Measurements from ENCODE around the gene TRAPPC2L. TPM values are rescaled to one million over a fixed set of nuclear protein-coding genes. Genes with fewer than 3 reads are reported as not detected.
"Not testable (repeated sequence)": the region's sequence is repeated elsewhere in the genome, so short reads cannot be mapped to it uniquely, and the experiment has no call there.

The TRAPPC2L gene
- total RNA-seq, 2 donors from 2014 or later, result 32.0 to 35.2 TPM

DNA sequence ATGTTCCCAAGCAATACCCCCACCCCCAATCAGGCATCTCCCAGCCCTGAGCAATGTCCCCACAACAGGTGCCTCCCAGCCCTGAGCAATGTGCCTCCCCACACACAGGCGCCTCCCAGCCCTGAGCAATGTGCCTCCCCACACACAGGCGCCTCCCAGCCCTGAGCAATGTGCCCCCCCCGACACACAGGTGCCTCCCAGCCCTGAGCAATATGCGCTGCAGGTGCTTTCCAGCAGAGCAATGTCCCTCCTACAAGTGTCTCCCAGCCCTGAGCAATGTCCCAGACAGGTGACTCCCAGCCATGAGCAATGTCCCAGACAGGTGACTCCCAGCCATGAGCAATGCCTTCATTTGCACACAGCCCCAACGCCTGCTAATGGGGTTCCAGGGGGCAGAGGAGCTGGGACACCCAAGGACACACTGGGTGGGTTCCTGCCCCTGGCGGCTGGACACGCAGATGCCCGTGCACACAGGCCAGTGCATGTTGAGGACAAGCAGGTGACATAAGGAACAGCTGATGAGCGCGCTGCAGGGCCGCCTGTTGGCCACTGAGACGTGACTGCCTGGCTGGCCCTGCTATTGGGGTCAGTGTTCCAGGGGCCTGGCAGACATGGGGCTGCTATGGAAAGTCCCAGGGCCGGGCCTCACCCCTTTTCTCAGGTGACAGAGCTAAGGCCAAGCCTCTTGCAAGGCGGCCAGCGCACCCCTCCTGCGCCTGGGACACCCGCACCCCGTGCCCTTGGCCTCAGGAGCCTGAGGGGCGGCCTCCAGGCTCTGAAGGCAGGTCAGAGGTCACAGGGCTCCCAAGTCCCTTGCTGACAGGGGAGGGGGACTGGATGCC is 36.4 kb downstream of the TRAPPC2L start:
- no peaks in the 10 kb centered on the region for H3K36me3 Mint-ChIP-seq (ENCODE audit: insufficient read depth in 2 of 2)
- no peak for ATAC-seq (replicated peaks in 1 of 2)
- H3K9me3 Mint-ChIP-seq, result no peaks in the 10 kb centered on the region
- no peak overlapping the region for H3K27ac Mint-ChIP-seq
- no peak overlapping the region for H3K4me3 Mint-ChIP-seq
- no peaks in the 10 kb centered on the region for H3K4me1 Mint-ChIP-seq (ENCODE audit: low read depth)
- no peak for DNase-seq
- H3K27me3 Mint-ChIP-seq (ENCODE audit: low read depth), result no peaks in the 10 kb centered on the region

DNA sequence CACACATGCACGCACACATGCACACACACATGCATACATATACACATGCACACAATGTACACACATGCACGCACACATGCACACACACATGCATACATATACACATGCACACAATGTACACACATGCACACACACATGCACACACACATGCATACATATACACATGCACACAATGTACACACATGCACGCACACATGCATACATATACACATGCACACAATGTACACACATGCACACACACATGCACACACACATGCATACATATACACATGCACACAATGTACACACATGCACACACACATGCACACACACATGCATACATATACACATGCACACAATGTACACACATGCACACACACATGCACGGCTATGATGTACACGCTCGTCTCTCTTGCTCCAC is 37.3 kb downstream of the TRAPPC2L start:
- not testable (repeated sequence) for H3K36me3 Mint-ChIP-seq (ENCODE audit: insufficient read depth in 2 of 2); ATAC-seq (replicated peaks in 1 of 2); DNase-seq; H3K9me3 Mint-ChIP-seq; H3K27ac Mint-ChIP-seq; H3K4me3 Mint-ChIP-seq; H3K4me1 Mint-ChIP-seq (ENCODE audit: low read depth); H3K27me3 Mint-ChIP-seq (ENCODE audit: low read depth)

DNA sequence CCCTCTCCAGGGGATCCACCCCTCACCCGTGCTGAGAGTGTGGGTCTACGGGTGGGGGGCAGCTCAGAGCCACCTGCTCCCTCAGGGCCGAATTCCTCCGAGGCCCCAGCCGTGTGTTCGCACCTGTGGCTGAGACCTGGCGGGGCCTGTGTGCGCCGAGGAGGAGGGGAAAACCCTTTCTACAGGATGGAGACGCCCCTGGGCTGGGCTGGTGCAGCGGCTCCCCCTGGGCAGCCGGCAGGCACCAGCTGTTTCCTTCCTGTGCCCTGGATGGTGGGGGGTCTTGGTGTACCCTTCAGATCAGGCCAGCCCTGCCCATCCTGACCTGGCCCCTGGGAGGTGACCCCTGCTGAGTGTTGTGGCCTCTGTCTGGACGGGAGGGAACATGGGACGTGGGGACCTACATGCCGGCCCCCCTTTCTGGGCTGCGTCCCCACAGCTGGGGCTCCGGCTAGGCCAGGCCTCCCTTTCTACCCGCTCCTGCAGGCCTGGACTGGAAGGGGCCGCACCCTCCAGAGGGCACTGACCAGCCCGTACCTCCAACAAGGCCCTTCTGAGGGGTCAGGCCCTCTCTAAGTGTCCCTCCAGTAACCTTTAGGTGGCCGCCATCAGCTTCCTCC is 37.9 kb downstream of the TRAPPC2L start:
- Mint-ChIP-seq H3K27me3 (ENCODE audit: low read depth) (no peaks in the 10 kb centered on the region), H3K9me3 (no peaks in the 10 kb centered on the region), H3K27ac (no peak overlapping the region), H3K4me3 (no peak overlapping the region), H3K4me1 (ENCODE audit: low read depth) (no peaks in the 10 kb centered on the region), H3K36me3 (ENCODE audit: insufficient read depth in 2 of 2) (no peaks in the 10 kb centered on the region)
- no peak for DNase-seq
- no peak for ATAC-seq (replicated peaks in 1 of 2)

DNA sequence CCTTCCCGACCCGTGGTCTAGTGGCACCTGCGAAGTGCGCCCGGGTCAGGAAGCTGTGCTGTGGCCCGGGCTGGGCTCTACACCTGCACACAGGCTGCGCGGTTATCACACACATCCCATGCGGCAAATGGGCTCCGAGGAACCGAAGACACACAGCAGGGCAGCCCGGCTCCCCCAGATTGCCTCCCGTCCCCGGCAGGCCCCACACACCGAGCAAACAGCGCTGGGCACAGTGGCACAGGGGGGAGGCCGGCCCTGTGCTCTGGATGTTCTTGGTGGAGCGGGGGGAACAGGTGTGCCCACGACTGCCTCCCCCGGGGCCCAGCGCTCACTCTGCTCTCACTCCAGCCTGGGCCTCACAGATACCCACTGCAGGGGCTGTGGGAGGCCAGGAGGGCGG is 38.4 kb downstream of the TRAPPC2L start:
- no peak for DNase-seq

DNA sequence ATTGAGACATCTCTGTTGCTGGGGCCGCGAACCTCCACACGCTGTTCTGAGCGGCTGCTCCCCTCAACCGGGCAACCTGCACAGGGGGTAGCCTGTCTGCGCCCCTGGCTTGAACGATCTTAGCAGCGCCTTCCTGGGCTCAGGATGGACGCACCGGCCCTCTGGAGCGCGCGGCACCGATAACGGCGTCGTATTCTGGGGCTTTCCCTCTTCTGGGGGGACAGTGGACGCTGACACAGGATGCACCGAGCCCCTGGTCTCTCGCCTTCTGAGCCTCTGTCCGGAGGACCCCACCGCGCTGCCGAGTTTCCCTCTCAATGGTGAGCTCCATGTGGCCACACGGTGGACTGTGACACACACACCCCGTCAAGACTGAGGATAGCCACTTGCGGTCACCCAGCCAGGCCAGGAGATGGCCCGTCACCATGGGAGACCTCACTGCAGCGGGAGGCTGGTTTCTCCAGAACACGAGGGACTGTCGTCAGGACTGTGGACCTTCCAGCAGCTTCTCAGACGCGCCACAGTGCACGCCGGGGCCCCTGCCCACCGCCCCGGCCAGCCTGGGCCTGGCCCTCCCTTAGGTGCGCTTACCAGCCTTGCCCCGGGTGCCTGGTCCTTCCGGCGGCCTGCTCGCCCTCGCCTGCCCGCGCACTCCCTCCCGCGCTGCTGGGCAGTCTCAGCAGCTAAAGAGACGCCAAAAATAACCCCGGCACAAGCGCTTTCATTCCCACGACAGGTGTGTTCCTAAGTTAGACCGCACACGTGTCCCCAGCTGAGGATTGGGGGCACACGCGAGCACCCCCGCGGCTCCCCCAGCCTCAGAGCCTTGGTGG is 39.5 kb downstream of the TRAPPC2L start:
- Mint-ChIP-seq H3K4me3 (no peak overlapping the region), H3K4me1 (ENCODE audit: low read depth) (no peaks in the 10 kb centered on the region), H3K27ac (no peak overlapping the region), H3K9me3 (no peaks in the 10 kb centered on the region), H3K27me3 (ENCODE audit: low read depth) (no peaks in the 10 kb centered on the region), H3K36me3 (ENCODE audit: insufficient read depth in 2 of 2) (no peaks in the 10 kb centered on the region)
- ATAC-seq (replicated peaks in 1 of 2), result no peak
- DNase-seq, result no peak

More for the DNA sequence above, 38.4 kb downstream of the TRAPPC2L start:
- H3K27ac Mint-ChIP-seq, result no peak overlapping the region
- ATAC-seq (replicated peaks in 1 of 2), result no peak
- H3K36me3 Mint-ChIP-seq (ENCODE audit: insufficient read depth in 2 of 2), result no peaks in the 10 kb centered on the region
- H3K4me3 Mint-ChIP-seq, result no peak overlapping the region
- no peaks in the 10 kb centered on the region for H3K4me1 Mint-ChIP-seq (ENCODE audit: low read depth)
- no peaks in the 10 kb centered on the region for H3K9me3 Mint-ChIP-seq
- H3K27me3 Mint-ChIP-seq (ENCODE audit: low read depth), result no peaks in the 10 kb centered on the region

DNA sequence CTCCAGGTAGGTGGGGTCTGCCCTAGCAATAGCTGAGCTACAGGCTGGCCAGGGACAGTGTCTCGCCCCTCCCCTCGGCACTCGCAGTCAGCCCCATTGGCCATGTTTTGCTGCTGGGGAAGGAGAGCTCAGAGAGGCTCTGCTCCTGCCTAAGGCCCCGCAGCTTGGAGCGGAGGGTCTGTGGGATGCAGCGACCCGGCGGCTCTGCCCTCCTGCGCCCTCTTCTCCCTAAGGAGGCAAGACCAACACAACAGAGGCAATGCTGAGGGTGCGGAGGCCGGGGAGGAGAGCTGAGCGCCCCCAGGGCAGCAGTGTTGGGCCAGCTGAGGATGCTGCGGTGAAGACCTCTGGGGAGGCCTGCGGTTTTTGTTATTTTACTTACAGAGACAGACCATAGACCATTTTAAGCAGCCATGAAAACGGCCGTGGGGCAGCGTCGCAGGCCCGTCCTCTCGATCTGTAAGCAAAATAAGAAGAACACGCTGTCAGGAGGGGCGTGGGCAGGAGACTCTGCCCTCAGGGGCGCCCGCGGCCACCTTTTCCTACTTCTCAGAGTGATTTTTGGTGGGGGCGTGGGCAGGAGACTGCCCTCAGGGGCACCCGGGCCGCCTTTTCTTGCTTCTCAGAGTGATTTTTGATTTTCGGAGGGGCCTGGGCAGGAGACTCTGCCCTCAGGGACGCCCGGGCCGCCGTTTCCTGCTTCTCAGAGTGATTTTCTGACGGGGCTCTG is 40.9 kb downstream of the TRAPPC2L start:
- no peak for DNase-seq
- H3K4me1 Mint-ChIP-seq (ENCODE audit: low read depth), result no peaks in the 10 kb centered on the region
- no peak for ATAC-seq (replicated peaks in 1 of 2)
- no peaks in the 10 kb centered on the region for H3K36me3 Mint-ChIP-seq (ENCODE audit: insufficient read depth in 2 of 2)
- no peaks in the 10 kb centered on the region for H3K9me3 Mint-ChIP-seq
- H3K27me3 Mint-ChIP-seq (ENCODE audit: low read depth), result no peaks in the 10 kb centered on the region
- H3K27ac Mint-ChIP-seq, result no peak overlapping the region
- H3K4me3 Mint-ChIP-seq, result no peak overlapping the region

DNA sequence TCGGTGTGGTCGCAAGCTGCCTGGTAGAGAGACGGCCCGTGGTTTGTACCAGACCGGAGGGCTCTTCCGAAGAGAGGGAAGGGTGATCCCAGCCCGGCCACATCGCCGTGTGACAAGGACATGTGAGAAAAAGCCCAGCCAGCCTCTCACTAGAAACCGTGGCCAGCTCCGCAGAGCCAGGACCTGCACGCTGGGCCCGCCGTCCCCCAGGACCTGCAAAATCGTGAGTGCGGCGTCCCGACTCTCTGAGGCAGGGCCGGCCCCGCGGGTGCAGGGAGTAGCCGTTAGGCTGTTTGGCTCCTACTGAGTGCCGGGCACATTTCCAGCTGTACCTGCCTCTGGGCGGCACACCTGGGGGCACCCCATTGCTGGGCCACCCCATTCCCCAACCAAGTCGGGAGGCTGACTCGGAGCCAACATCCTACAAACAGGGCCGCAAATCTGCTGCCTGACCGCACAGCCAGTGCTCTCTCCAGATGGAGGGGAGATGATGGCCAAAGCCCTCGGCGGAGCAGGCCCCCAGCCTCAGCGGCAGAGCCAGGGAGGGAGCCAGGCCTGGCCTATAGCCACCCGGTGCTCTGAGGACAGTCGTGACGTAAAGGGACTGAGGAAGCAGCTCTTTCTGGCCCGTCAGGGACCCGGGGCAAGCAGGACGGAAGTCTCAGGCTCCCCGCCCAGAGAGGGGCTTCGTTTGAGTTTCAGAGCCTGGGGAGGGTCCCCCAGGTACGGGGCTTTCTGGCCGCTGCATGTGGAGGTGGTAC is 43.2 kb downstream of the TRAPPC2L start:
- H3K27ac Mint-ChIP-seq, result no peak overlapping the region
- H3K4me3 Mint-ChIP-seq, result no peak overlapping the region
- no peaks in the 10 kb centered on the region for H3K9me3 Mint-ChIP-seq
- DNase-seq (no peak), ATAC-seq (replicated peaks in 1 of 2) (no peak)
- no peaks in the 10 kb centered on the region for H3K27me3 Mint-ChIP-seq (ENCODE audit: low read depth)
- no peaks in the 10 kb centered on the region for H3K4me1 Mint-ChIP-seq (ENCODE audit: low read depth)
- no peaks in the 10 kb centered on the region for H3K36me3 Mint-ChIP-seq (ENCODE audit: insufficient read depth in 2 of 2)

DNA sequence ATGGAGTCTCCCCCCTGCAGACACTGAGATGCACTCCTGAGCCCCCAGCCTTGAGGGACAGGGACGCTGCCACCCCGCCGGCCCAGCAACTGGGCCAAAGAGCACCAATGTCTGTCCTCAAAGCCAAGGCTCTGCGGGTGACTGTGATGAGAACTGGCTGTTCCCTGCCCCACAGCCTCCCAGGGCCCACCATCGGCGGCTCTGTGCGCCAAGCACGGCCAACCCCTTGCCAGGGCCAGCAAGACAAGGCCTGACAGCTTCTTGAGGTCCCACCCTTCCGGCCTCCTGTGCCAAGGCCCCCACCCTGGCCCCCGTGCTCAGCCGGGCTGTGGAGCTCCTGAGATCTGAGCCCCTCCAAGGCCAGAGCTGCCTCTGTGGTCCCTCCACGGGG is 43.7 kb downstream of the TRAPPC2L start:
- Mint-ChIP-seq H3K4me3 (no peak overlapping the region), H3K27me3 (ENCODE audit: low read depth) (no peaks in the 10 kb centered on the region), H3K9me3 (no peaks in the 10 kb centered on the region), H3K36me3 (ENCODE audit: insufficient read depth in 2 of 2) (no peaks in the 10 kb centered on the region), H3K27ac (no peak overlapping the region), H3K4me1 (ENCODE audit: low read depth) (no peaks in the 10 kb centered on the region)
- ATAC-seq (replicated peaks in 1 of 2) (no peak), DNase-seq (no peak)

DNA sequence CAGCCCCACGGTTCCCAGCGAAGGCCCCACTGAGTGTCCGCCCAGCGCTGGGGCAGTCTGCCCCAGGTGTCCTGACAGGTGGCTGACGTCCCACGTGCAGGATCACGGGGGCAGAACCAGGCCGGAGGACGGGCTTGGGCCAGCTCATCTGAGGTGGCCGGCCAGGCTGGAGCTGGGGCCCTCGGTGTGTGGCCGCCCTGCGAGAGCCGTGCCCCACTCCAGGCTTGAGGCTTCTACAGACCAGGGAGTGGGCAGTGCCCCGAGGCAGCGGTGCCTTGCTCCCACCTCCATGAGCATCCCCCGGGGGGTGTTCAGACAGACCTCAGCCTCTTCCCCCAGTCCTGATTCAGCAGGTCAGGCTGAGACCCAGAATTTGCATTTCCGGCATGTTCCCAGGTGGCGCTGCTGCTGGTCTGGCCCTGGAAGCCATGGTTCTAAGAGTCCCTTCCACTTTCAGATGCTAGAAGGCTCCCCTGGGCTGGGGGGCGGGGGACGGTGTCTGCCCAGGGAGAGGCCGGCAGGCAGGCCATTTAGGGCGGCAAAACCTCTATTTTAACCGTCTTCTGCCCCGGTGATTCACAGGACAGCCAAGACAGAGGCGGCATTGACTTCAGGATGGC is 44.9 kb downstream of the TRAPPC2L start:
- H3K27ac Mint-ChIP-seq, result no peak overlapping the region
- no peaks in the 10 kb centered on the region for H3K9me3 Mint-ChIP-seq
- no peak overlapping the region for H3K4me3 Mint-ChIP-seq
- no peaks in the 10 kb centered on the region for H3K36me3 Mint-ChIP-seq (ENCODE audit: insufficient read depth in 2 of 2)
- DNase-seq, result no peak
- H3K27me3 Mint-ChIP-seq (ENCODE audit: low read depth), result no peaks in the 10 kb centered on the region
- no peak for ATAC-seq (replicated peaks in 1 of 2)
- no peaks in the 10 kb centered on the region for H3K4me1 Mint-ChIP-seq (ENCODE audit: low read depth)

DNA sequence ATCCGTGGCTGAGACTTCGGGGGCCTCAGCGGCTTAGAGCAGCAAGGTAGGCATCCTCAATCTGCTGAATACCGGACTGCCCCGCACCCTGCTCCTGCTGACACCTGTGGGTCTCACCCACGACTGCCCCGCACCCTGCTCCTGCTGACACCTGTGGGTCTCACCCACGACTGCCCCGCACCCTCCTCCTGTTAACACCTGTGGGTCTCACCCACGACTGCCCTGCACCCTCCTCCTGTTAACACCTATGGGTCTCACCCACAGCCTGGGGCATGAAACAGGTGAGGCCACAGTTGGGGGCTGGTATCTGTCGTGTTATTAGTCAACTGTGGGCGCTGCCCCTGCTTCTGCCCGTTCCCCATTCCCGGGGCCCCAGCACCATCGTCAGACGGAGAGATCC is 45.8 kb downstream of the TRAPPC2L start:
- ATAC-seq (replicated peaks in 1 of 2) (no peak), DNase-seq (no peak)
- no peaks in the 10 kb centered on the region for H3K36me3 Mint-ChIP-seq (ENCODE audit: insufficient read depth in 2 of 2)
- no peak overlapping the region for H3K4me3 Mint-ChIP-seq
- no peaks in the 10 kb centered on the region for H3K4me1 Mint-ChIP-seq (ENCODE audit: low read depth)
- no peaks in the 10 kb centered on the region for H3K9me3 Mint-ChIP-seq
- H3K27me3 Mint-ChIP-seq (ENCODE audit: low read depth), result no peaks in the 10 kb centered on the region
- no peak overlapping the region for H3K27ac Mint-ChIP-seq

DNA sequence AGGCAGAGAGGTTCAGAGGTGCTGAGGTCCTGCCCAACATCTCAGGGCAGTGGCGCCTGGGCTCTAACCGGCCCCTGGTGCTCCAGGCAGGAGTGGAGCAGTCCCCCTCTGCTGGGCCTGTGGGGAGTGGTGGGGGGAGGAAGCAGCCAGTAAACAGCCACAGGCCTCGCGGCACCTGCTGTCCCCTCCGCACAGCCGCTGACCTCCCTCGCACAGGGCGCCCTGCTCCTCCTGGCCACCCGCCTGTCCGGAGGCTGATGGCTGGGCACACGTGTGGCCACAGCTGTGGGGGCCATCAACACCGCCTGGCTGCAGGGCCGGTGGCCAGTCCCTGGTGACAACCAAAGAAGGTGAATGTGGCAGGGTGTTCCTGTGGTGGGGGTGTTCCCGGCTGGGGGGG is 46.3 kb downstream of the TRAPPC2L start:
- Mint-ChIP-seq H3K36me3 (ENCODE audit: insufficient read depth in 2 of 2) (no peaks in the 10 kb centered on the region), H3K4me1 (ENCODE audit: low read depth) (no peaks in the 10 kb centered on the region), H3K4me3 (no peak overlapping the region), H3K27me3 (ENCODE audit: low read depth) (no peaks in the 10 kb centered on the region), H3K27ac (no peak overlapping the region), H3K9me3 (no peaks in the 10 kb centered on the region)
- DNase-seq (no peak), ATAC-seq (replicated peaks in 1 of 2) (no peak)

All from activated T-cell treated with anti-CD3 and anti-CD28 coated beads, Interleukin-2, amount 50 U/mL, for 72 hours (primary cell).